Skeletal muscle cell (primary cell): ENCODE data around the gene CABP7.

Experiments
- DNase-seq: peaks from one replicate; pipeline ENCODE4 v3.0.0-alpha.2; 2010; ENCODE audit warnings: low read depth
- H3K4me3 ChIP-seq: 2 replicates; pipeline ENCODE4 v1.5.1; 2011; ENCODE audit warnings: low read depth, mild to moderate bottlenecking, control low read depth, low read length, moderate library complexity

Gene CABP7

DNA sequence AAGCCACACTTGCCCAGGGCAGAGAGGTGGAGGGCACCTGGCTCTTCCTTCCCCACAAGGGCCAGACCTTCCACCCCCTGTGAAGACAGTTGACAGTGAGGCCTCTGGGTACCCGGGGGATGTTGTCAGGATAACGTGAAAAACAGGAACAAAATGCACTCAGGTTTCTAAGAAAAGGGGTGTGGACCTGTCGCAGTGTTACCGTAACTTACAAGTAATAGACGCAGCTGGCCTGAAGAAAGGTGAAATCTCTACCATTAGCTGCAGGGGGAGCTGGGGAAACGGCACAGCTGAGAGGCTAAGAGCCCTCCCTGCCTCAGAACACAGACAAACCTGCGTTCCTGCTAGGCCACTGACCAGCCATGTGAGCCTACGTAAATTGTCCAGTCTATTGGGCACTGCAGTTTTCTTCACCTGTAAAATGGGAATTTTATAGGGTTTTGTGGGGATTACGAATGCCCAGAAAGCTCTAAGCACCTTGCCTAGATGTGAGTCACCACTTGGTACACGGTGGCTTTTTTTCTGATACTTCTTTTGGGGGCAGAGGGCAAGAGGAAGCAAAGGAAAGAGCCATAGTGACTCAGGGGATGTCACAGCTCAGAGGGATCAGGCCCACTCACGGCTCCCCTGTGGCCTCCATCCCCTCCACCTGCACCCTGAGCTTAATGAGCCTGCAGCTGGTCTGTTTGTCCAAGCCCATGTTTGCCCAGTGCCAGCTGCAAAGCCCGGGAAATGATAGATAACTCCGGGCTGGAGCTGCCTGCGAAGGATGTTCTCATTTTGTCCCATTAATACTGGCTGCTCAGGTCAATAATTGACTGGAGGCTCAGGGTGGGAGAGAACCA, 18.4 kb upstream of the CABP7 start:
- H3K4me3 ChIP-seq, result no peak overlapping the region
- no peak for DNase-seq

- no peak for DNase-seq
- no peak overlapping the region for H3K4me3 ChIP-seq
Measured at GRCh38 chr22:29702000-29702930, 17.5 kb upstream of the CABP7 start.

- no peak for DNase-seq
- no peak overlapping the region for H3K4me3 ChIP-seq
Measured at GRCh38 chr22:29702931-29703501, 16.8 kb upstream of the CABP7 start.

DNA sequence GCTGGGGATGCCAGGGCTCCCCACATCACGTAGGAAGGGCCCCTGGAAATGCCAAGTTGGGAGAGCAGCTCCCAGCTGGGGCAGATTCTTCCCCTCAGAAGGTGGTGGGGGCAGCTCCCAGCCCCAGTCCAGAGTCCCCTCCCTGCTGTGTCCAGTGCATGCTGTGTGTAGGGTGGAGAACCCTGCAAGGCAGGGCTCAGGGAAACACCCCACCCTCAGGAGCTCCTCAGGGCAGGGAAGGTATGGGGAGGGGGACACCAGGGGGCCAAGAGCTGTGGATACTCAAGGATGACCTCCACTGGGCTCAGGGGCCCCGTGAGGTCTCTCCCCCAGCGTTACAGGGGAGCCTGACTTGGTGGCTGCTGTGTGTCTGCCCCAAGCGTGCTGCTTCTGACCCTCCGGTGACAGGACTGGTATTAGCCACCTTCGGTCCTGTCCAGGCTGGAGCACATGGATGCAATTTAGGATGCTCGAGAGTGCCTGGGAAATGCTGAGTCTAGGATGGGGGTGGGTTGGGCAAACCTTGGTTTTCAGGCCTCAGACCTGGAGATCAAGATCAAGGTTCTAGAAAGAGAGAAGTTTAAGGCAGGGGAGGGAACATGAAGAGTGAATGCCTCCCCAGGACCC, 16.1 kb upstream of the CABP7 start:
- H3K4me3 ChIP-seq, result no peak overlapping the region
- no peak for DNase-seq

DNA sequence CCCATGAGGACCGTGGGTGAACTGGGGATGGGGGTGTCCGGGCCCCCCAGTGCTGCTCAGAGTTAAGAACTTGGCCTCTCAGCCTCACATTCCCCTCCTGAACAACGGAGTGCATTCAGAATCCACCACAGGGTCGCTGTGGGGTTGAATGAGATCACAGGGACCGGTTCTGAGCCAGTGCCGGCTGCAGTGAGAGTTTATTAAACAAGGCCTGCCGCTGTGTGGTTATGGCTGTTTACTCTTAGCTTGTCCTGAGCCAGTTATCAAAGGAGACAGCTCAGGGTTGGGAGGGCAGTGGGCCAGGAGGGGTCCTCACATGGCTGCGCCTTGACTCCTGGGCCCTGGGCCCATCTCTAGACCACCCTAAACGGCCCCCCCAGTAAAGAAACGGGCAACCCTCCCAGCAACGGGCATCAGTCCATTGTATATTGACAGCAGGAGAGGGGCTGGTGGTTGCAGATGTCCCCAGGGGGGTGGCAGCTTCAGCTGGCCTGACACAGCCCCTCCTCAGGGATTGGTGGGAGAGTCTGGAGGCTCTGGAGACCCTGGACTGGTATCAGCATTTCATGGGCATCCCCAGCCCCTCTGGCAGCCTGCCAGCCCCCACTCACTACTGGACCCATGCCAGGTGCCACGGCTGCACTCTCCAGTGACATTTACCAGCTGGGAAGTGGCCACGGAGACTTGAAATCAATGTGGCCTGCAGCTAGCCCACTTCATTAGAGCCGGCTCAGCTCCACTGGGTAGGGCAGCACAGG, 15.1 kb upstream of the CABP7 start:
- no peak overlapping the region for H3K4me3 ChIP-seq
- DNase-seq, result no peak

- H3K4me3 ChIP-seq, result no peak overlapping the region
- DNase-seq, result no peak
Measured at GRCh38 chr22:29705651-29706050, 14.2 kb upstream of the CABP7 start.

- no peak for DNase-seq
- no peak overlapping the region for H3K4me3 ChIP-seq
Measured at GRCh38 chr22:29706486-29706885, 13.3 kb upstream of the CABP7 start.

DNA sequence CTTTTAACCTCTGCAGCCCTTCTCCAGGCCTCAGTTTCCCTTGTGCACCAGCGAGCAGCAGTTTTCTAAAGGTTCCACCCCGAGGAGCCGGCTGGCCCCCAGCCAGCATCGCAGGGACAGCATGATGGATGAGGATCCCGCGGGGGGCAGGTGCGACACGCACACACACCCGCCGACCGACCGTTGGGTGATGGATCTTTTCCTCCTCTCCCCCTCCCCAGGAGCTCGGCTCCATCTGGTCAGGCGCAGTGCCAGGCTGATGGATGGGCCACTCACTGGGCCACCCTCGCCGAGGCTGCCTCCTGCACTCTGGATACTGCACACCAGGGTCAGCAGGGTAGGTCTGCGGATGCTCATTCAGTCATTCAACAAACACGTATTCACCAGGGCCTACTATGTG, 12.8 kb upstream of the CABP7 start:
- H3K4me3 ChIP-seq, result no peak overlapping the region
- DNase-seq, result no peak

GRCh38 chr22:29707471-29707870, 12.3 kb upstream of the CABP7 start:
- no peak for DNase-seq

GRCh38 chr22:29710193-29710592, 9.6 kb upstream of the CABP7 start:
- H3K4me3 ChIP-seq, result no peak overlapping the region
- DNase-seq, result no peak

More at GRCh38 chr22:29707471-29707870, 12.3 kb upstream of the CABP7 start:
- H3K4me3 ChIP-seq, result no peak overlapping the region

GRCh38 chr22:29710922-29711593, 8.7 kb upstream of the CABP7 start:
- DNase-seq, result no peak
- no peak overlapping the region for H3K4me3 ChIP-seq

GRCh38 chr22:29712119-29712518, 7.7 kb upstream of the CABP7 start:
- DNase-seq, result no peak
- no peak overlapping the region for H3K4me3 ChIP-seq

DNA sequence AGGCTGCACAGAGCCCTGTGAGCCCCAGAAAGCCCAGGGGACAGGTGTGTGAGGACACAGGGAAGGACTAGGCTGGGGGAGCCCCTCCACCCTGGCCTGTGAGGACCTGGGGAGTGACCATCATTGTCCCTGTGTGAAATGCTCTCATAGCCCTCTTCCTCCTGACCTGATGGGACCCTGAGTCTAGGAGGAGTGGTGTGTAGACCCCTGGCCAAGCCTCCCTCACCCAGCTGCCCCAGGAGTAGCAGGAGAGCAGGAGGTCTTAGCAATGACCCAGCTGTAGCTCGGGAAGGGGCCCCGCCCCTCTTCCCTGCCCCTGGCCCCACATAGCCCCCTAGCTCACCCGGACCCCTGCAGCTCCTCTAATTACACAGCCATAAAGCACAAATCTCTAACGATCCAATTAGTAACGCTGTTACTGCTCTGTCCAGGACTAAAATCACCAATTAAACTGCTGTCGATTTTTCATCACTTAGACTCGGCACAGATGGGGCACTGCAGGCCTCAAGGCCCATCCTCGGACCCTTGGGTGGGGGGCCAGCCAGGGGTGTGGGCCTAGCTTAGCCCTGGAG, 6.6 kb upstream of the CABP7 start:
- DNase-seq, result no peak
- H3K4me3 ChIP-seq, result no peak overlapping the region

DNA sequence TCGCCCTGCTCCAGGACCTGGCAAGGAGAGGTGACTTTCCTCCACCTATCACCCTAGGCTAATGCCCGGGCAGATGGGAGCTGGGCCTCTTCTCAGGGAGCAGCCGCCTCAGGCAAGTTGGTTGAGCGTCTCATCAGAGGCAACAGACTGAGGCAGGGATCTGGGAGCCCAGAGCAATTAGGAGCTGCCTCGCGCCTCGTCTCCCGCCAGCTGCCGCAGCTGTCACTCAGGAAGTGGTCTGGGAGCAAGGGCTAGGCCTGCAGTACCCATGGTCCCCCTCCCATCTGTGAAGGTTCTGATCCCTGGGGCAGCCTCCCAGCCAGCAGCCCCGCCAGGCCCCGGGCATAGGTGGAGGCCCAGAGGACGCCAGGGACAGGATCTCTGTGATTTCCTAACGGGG, 4.6 kb upstream of the CABP7 start:
- no peak overlapping the region for H3K4me3 ChIP-seq

GRCh38 chr22:29715705-29716104, 4.1 kb upstream of the CABP7 start:
- no peak overlapping the region for H3K4me3 ChIP-seq
- DNase-seq, result no peak

More for the DNA sequence above, 4.6 kb upstream of the CABP7 start:
- DNase-seq, result no peak

DNA sequence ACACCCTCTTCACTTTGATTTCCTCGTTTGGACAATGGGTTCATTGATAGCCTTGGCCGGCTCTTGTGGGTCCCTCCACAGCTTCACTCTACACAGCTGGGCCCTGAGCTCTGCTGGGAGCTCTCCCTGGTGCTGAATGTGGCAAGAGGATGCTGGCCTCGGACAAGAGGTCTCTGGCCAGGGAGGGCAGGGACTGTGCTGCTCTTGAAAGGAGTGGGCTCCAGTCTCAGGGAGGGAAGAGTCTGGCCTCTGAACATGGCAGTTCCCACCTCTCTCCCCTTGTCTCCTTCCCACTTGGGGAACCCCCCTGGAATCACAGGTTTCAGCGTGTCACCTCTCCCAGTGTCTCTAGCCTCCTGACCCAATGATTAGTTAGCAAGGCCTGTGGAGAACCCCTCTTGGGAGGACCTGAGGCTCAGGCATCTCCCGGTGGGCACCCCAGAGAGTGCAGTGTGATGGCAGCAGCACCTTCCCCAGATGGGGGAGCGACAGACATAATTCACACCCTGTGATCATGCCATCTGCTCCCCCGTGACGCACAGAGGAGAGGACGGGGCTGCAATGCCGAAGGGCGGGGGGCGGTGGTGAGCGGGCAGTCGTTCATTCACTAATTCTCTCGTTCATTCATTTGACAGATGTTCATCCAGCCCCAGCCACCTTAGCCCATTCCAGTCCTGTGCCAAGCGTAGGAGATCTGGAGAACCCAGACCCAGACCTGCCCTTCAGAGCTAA, 2.8 kb upstream of the CABP7 start:
- H3K4me3 ChIP-seq, result no peak overlapping the region
- peak; percentile 33 for DNase-seq

DNA sequence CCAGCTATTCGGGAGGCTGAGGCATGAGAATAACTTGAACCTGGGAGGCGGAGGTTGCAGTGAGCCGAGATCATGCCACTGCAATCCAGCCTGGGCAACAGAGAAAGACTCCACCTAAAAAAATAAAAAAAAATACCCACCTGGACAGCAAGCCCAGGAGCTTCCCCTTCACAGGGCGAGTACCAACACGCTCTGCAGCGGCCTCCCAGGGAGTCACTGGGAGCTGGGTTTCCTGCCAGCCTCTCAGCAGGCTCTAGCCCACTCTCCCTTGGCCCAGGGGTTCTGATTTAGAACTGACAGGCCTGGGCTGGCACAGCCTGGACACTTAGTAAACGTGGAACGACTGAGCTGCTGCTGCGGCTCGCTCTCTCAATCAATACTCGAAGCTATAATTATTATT, 2.0 kb upstream of the CABP7 start:
- no peak for DNase-seq

More for the DNA sequence above, 2.0 kb upstream of the CABP7 start:
- no peak overlapping the region for H3K4me3 ChIP-seq
